Progenitor cell of endocrine pancreas (in vitro differentiated cells): ENCODE data around the gene DNAJA2. TPM values are rescaled to one million over a fixed set of nuclear protein-coding genes. Genes with fewer than 3 reads are reported as not detected.

Experiments
- DNase-seq: peaks from one replicate; pipeline ENCODE4 v3.0.0; 2021; ENCODE audit warnings: low spot score; ENCODE audit not compliant: unreplicated experiment
- H3K27ac Mint-ChIP-seq: 2 replicates; pipeline ENCODE4 v1.8.0; 2021; ENCODE audit warnings: mild to moderate bottlenecking, moderate library complexity, mixed read lengths
- H3K27me3 Mint-ChIP-seq: 2 replicates; pipeline ENCODE4 v1.8.0; 2021; ENCODE audit warnings: mixed read lengths
- H3K36me3 Mint-ChIP-seq: 2 replicates; pipeline ENCODE4 v1.8.0; 2022; ENCODE audit warnings: mixed read lengths; ENCODE audit not compliant: insufficient read depth
- H3K4me1 Mint-ChIP-seq: 2 replicates; pipeline ENCODE4 v1.8.0; 2021; ENCODE audit warnings: low read depth, mixed read lengths
- H3K4me3 Mint-ChIP-seq: 2 replicates; pipeline ENCODE4 v1.8.0; 2021; ENCODE audit warnings: low read depth, mild to moderate bottlenecking, moderate library complexity, mixed read lengths
- H3K9me3 Mint-ChIP-seq: 2 replicates; pipeline ENCODE4 v1.8.0; 2021; ENCODE audit warnings: low read depth, mixed read lengths
- total RNA-seq: library from RNA; stranded (reverse); gene quantifications from 2 replicates; pipeline ENCODE4 v1.2.1, GENCODE V29; 2021
- TF ChIP-seq, protein P1 (sequence below): fragments of 200-600 bp; sonication (generic); IDR thresholded peaks from one replicate; pipeline ENCODE4 v1.5.0; 2021; ENCODE audit warnings: antibody characterized with exemption, mild to moderate bottlenecking; ENCODE audit not compliant: unreplicated experiment

The DNAJA2 gene
- total RNA-seq, 1 donor from 2014 or later = 63.7 TPM

DNA sequence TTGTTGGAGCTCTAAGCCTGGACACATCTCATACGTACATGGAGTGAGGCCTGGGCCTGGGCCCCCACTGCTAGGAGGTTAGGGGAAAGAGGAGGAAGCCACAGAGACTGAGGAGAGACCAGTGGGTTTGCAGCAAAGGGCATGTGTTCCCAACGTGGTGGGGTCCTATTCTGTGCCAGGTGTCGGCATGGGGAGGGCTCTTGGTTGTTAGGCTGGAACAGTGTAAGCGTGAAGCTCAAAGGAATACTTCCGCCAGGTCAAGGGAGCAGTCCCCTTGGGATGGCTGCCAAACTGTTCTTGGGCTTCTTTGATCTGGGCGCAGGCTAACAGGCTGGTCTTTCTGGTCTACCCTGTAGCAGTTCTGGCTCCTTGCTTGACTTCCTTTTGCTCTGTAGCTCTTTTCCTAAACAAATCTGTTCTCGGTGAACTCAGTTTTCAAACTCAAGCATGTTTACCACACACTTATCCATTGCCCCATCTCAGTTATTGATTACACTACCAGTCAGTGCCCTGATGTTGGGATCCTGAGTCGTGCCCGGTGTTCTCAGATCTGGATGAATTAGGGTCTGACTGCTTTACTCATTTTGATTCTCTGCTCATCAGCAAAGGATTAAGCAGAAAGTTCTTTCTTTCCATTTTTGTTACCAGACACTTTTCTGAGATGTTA, 52.9 kb downstream of the DNAJA2 start:
- Mint-ChIP-seq H3K4me1 (peaks cover 32% of the 10 kb centered on the region), H3K9me3 (no peaks in the 10 kb centered on the region), H3K27me3 (no peaks in the 10 kb centered on the region), H3K27ac (peak overlapping the region; percentile 34), H3K4me3 (no peak overlapping the region), H3K36me3 (peaks cover 38% of the 10 kb centered on the region)
- TF ChIP-seq, protein P1, sequence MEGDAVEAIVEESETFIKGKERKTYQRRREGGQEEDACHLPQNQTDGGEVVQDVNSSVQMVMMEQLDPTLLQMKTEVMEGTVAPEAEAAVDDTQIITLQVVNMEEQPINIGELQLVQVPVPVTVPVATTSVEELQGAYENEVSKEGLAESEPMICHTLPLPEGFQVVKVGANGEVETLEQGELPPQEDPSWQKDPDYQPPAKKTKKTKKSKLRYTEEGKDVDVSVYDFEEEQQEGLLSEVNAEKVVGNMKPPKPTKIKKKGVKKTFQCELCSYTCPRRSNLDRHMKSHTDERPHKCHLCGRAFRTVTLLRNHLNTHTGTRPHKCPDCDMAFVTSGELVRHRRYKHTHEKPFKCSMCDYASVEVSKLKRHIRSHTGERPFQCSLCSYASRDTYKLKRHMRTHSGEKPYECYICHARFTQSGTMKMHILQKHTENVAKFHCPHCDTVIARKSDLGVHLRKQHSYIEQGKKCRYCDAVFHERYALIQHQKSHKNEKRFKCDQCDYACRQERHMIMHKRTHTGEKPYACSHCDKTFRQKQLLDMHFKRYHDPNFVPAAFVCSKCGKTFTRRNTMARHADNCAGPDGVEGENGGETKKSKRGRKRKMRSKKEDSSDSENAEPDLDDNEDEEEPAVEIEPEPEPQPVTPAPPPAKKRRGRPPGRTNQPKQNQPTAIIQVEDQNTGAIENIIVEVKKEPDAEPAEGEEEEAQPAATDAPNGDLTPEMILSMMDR = no peak
- DNase-seq = no peak

DNA sequence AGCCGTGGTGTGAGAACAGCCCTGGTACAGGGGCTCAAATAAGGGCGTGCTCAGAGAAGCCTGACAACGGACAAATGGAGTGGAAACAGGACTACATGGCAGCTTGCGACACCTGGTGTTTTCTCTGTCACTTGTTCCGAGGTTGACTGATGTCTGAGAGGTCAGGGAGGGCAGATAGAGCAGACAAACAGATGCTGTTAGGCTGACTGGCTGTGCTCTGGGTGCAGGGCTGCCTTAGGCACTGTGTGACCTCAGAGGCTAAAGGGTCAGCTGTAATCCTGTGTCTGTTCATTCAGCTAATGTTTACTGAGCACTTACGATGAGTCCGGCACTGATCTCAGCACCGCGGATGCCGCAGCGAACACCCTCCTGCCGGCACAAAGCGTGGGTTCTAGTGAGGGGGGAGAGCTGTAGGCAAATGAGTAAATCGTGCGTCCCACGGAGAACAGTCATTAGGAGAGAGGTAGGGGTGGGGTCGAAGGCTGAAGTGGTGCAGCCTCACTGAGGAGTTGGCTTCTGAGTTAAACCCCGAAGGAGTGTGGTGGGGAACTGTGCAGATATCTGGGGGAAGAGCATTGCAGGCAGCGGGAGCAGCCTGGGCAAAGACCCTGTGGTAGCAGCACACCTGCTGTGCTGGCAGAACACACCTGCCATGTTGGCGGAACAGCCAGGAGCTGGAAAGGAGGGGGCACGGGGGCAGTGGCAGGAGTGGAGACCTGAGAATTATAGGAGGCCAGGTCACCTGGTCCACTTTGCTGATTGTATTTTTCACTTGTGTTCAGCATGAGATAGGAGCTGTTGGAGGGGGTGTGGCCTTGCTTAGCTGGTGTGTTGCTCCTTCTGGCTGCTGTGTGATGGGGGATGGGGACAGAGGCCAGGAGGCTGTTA, 54.3 kb downstream of the DNAJA2 start:
- Mint-ChIP-seq H3K27me3 (no peaks in the 10 kb centered on the region), H3K36me3 (peaks cover 43% of the 10 kb centered on the region), H3K9me3 (no peaks in the 10 kb centered on the region), H3K27ac (peak overlapping the region; percentile 93), H3K4me3 (peak overlapping the region; percentile 17), H3K4me1 (peaks cover 32% of the 10 kb centered on the region)
- TF ChIP-seq, protein P1 = peak; percentile 29
- no peak for DNase-seq

DNA sequence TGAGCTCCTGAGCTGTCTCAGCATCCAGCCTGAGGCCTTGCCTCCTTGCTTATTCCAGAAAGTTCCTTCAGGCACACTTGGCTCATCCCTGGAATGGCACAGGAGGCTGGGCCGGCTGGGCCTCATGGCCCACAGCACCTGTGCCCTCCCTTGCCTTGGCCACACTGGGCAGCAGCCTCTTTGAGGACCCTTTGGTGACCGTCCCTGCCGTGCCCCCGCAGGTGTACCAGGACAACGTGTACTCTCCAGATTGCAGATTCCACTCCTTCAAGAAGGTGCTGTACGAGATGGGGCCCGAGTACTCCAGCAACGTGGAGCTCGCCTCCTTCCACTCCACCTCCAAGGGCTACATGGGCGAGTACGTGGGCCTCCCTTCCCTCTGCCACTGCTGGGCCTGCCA, 55.1 kb downstream of the DNAJA2 start:
- Mint-ChIP-seq H3K27ac (peak overlapping the region; percentile 34), H3K4me1 (peaks cover 32% of the 10 kb centered on the region), H3K36me3 (peaks cover 40% of the 10 kb centered on the region), H3K27me3 (no peaks in the 10 kb centered on the region), H3K9me3 (no peaks in the 10 kb centered on the region), H3K4me3 (no peak overlapping the region)
- TF ChIP-seq, protein P1 = no peak
- DNase-seq = no peak

DNA sequence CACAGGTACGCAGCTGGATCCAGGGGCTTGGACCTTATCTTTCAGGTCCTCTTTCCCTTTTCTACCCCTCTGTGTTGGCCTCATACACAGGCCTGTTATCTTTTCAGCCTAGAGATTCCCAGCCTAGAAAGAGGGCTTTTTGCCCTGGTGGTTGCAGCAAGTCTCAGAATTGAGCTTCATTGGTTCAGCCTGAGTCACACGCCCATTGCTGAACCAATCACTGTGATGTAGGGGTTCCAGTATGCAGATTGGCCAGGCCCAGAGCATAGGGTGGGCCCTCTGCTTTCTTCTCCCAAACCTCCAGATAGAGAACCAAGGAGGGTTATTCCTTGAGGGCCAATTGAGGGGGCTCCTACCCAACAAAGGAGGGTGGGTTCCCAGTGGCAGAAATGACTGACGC, 56.5 kb downstream of the DNAJA2 start:
- DNase-seq = no peak
- TF ChIP-seq, protein P1 = no peak
- H3K4me1 Mint-ChIP-seq = peaks cover 32% of the 10 kb centered on the region
- no peaks in the 10 kb centered on the region for H3K9me3 Mint-ChIP-seq
- no peak overlapping the region for H3K4me3 Mint-ChIP-seq
- peaks cover 36% of the 10 kb centered on the region for H3K36me3 Mint-ChIP-seq
- no peak overlapping the region for H3K27ac Mint-ChIP-seq
- no peaks in the 10 kb centered on the region for H3K27me3 Mint-ChIP-seq

DNA sequence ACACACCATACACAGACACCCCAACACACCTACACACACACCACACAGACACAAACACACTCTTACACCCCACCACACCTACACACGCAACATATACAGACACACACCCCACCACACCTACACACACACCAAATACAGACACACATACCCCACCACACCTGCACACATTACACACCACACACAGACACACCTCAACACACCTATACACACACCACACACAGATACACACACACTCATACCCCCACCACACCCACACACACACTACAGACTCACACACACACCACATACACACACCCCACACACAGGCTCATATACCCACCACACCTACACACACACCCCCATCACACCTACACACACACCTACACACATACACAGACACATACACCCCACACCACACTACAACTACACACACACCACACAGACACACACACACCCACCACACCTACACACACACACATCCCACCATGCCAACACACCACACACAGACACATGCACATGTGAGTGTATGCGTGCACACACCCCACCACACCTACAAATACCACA, 57.9 kb downstream of the DNAJA2 start:
- H3K4me3 Mint-ChIP-seq = no peak overlapping the region
- no peaks in the 10 kb centered on the region for H3K9me3 Mint-ChIP-seq
- H3K27ac Mint-ChIP-seq = no peak overlapping the region
- DNase-seq = no peak
- peaks cover 34% of the 10 kb centered on the region for H3K36me3 Mint-ChIP-seq
- no peaks in the 10 kb centered on the region for H3K27me3 Mint-ChIP-seq
- TF ChIP-seq, protein P1 = no peak
- peaks cover 28% of the 10 kb centered on the region for H3K4me1 Mint-ChIP-seq
